GM21526 (cell line): ENCODE measurements around the gene PLXND1.

Experiments used
- ATAC-seq: cut with Tn5 transposase; IDR thresholded peaks from one replicate; pipeline ENCODE4 v1.9.1; 2021; ENCODE audit warnings: moderate library complexity; ENCODE audit not compliant: unreplicated experiment, low FRiP score

Gene PLXND1

GRCh38 chr3:129567939-129568338 lies 38.5 kb downstream of the PLXND1 start:
- no peak for ATAC-seq

DNA sequence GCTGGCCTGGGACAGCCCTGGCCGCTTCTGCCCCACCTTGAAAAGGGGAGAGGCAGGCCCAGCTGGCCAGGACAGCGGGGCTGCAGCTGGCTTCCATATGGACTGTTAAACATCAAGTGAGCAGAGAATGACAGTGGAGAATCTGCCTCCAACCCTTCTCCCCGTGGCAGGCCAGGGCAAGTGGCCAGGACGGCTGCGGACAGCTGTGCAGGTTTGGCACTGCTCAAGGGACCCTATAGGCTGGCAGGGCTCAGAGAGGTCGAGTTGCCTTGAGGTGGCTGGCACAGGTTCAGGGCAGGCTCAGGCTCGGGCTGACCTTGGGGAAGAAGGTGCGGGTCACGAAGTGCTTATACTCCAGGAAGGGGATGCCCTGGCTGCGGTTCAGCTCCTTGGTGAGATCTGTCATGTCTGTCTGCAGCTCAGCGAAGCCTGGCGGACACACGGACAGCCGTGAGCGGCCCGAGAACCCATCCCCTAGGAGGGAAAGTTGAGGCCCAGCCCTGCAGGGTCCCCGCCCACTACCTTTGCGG lies 39.2 kb downstream of the PLXND1 start:
- ATAC-seq, result no peak

GRCh38 chr3:129565902-129566301 lies 40.6 kb downstream of the PLXND1 start:
- ATAC-seq, result no peak

DNA sequence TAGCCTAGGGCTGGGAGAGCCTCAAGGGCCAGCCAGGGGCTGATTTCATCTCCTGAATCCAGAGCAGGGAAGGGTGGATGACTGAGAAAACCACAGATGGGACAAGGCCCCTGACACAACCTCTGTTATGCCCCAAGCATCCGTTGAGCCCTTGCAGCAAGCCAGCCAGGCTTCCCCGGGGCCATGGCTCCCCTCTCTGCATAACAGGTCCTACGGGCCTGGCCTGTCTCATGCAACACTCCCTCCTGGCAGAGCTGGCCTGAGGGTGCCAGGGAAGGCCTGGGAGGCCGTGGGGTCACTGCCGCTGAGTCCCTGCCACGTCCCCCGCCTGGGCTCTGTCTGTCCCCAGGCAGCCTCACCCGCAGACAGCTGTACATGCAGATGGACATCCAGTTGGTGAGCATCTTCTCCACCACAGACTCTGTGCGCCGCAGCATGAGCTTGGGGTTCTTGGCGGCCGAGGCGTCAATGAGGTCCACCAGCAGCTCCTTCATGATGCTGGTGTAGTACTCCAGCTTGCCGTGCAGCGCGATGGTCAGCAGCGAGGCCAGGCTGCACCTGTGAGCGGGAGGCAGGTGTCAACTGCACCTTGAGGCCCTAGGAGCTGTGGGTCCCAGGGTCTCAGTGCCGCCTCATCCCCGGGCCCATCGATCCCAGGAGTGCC lies 41.4 kb downstream of the PLXND1 start:
- ATAC-seq, result no peak

GRCh38 chr3:129563850-129564535 lies 42.5 kb downstream of the PLXND1 start:
- ATAC-seq, result no peak

DNA sequence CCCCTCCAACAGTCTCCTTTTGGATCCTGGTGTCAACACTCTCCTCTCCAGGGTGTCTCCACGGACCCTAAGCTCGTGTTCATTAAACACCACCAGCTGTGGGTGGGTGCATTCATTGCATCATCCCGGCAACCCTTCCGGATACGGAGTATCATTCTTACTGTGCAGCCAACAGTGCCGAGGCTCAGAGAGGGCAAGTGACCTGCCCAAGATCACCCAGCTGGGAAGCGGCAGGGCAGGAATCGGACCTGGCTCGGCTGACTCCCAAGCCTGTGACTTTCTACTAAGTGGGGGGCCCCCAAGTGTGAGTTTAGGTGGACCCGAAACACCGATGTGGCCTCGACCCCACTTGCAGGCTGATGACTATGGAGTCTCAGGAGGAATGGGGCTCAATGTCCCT lies 43.1 kb downstream of the PLXND1 start:
- ATAC-seq, result no peak

GRCh38 chr3:129562803-129563202 lies 43.7 kb downstream of the PLXND1 start:
- ATAC-seq, result no peak

GRCh38 chr3:129561619-129562248 lies 44.7 kb downstream of the PLXND1 start:
- ATAC-seq, result no peak

GRCh38 chr3:129560911-129561594 lies 45.4 kb downstream of the PLXND1 start:
- no peak for ATAC-seq

- no peak for ATAC-seq
Observed at GRCh38 chr3:129560269-129560787, 46.1 kb downstream of the PLXND1 start.

DNA sequence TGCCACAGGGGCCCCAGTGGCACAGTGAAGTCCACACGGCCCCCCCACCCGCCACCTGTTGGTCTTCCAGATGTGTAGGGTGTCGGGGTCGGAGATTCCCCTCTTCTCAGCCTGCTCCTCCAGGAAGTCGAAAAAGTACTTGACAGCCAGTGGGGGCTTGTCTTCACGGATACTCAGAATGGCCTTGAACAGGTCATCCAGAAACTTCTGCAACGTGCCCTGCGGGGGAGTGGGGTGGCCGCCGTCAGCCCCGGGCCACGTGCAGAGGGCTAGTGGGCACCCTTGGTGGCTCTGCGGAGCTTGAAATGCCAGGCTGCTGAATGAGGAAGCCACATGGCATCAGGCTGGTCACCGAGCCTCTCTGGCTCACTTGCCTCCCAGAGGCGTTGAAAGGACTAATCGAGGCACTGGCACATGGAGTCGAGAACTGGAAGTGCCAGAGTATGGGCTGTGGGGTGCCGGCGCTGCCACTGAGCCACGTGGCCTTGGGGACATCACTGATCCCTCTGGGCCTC lies 46.9 kb downstream of the PLXND1 start:
- ATAC-seq, result no peak

- ATAC-seq, result no peak
Observed at GRCh38 chr3:129558772-129559564, 47.5 kb downstream of the PLXND1 start.

DNA sequence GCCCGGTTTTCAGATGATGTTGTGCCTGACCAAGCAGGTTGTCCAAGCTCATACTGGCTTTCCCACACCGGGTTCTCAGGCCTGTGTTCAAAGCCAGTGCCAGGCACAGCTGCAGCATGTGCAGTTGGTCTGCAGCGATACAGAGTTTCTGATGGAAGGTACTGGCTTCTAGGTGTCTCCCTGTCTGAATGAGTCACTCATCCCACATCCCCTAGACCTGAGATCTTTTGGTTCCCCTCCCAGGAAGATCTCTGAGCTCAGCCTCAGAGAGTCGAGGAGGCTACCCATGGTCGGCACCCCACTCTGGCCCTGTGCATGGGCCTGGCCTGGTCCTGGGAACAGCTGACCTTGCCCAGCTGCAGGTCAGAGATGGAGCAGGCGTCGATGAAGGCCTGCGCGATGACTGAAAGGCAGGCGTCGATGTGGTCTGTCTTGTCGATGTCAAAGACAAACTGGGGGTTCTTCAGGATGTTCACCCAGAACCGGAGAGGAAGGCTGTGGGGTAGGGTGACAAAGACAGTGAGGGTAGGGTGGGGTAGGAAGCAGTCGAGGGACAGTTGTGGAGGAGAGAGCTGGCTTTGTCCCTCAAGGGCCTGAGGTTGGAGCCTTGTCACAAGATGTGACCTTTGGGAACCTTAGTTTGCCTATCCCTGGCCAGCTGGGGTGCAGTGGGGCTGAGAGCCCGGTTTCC lies 48.2 kb downstream of the PLXND1 start:
- ATAC-seq, result no peak

DNA sequence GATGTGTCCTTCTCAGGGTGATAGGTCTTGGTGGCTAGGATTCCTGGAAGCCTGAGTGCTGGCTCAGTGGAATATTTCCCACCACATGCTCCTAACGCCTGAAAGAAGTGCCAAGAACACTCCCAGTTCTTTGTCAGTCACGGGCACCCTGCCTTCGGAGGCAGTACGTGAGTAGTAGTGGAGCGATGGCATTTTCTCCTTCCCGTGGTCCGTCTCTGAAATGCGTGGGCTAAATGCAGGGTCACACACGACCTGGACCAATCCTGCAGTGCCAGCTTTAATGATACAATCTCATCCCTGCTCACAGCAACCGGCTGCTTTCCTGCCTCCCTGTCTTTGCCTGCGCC lies 49.0 kb downstream of the PLXND1 start:
- ATAC-seq, result no peak

- no peak for ATAC-seq
Observed at GRCh38 chr3:129556890-129557547, 49.5 kb downstream of the PLXND1 start.

DNA sequence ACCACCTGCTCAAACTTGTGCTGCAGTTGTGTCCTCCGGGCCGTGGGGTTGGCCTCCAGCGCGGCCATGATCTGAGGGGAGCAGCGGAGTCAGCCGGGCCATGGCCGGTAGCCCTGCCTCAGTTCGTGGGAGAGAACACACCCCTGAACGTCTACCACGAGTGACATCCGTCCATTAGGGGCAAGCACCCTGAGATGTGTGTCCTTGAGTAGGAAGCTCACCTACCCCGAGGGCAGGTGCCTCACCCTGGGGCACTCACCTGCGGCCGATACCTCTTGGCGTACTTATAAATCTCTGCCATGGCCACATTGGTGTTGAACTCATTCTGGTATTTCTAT lies 50.1 kb downstream of the PLXND1 start:
- no peak for ATAC-seq

DNA sequence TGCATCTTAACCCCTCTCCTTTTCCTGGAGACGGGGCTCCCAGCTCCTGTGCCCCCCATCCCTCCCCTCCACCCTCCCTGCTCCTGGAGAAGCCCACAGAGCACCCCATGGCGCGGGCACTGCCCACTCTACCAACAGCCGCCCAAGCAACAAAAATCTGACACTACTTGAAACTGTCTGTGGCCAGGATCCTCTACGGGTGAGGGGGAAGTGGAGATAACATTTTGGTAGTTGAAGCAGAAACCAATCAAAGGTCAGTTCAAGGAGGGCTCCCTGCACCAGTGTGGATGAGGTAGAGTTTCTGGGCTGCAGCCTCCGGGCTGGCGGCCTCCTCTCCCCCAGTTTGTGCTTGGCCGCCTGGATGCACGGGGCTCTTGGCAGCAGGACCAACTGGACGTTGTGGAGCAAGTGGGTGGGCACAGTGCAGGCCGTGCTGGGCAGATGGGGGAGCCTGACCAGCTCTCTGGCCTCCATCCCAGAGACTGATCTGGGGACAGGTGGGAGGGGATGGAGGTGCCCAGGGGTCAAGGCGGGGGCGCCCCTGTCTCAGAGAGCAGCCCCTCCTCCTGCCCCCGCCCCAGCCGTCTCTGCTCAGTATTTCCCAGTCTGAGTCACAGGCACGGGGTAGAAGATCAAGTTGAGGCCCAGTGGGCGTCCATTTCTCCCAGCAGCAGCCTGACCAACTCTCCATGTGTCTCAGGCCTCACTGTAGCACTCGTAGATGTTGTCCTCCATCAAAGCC lies 50.7 kb downstream of the PLXND1 start:
- ATAC-seq, result no peak

GRCh38 chr3:129555153-129555550 lies 51.3 kb downstream of the PLXND1 start:
- ATAC-seq, result no peak
